Measurements from ENCODE around the gene EDC3.
"Not testable (repeated sequence)": the region's sequence is repeated elsewhere in the genome, so short reads cannot be mapped to it uniquely, and the experiment has no call there.

EDC3 gene

DNA sequence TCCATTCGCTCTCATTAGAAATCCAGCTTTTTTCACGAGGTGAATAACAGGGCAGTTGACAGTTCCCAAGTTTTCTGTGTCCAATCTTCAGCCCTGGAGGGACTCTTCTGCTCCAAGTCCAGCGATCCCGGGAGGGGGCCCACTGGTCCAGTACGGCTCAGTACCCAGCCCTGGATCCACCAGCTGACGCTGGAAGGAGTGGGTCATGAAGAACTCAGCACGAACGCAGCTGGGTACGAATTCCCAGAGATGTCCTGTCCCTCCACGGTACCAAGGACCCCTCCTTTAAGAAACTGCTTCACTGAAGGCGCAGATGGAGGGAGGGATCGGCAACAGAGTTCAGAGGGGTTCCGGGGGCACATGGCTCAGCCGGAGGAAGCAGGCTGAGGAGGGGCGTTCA, 96.7 kb downstream of the EDC3 start:
- H3K4me3 ChIP-seq (ENCODE audit: low read length) = no peak overlapping the region
- H3K27ac ChIP-seq (ENCODE audit: low read length) = no peak overlapping the region
- no peaks in the 10 kb centered on the region for H3K27me3 ChIP-seq (ENCODE audit: low read depth, low read length)
- H3K9me3 ChIP-seq (ENCODE audit: insufficient read depth, low read length) = no peaks in the 10 kb centered on the region
- H3K36me3 ChIP-seq (replicated peaks; ENCODE audit: low read depth, low read length) = peaks cover 31% of the 10 kb centered on the region
- no peaks in the 10 kb centered on the region for H3K4me1 ChIP-seq (ENCODE audit: low read length)
- no peak overlapping the region for H3K9ac ChIP-seq (ENCODE audit: low read length)
- H3K4me2 ChIP-seq (ENCODE audit: low read length) = no peak overlapping the region
- H2AFZ ChIP-seq (ENCODE audit: low read depth, low read length) = no peak overlapping the region
- no peak for TF ChIP-seq EZH2phosphoT487 (IDR thresholded peaks at IDR 0.05; ENCODE audit: low read depth)
- TF ChIP-seq, protein P1, sequence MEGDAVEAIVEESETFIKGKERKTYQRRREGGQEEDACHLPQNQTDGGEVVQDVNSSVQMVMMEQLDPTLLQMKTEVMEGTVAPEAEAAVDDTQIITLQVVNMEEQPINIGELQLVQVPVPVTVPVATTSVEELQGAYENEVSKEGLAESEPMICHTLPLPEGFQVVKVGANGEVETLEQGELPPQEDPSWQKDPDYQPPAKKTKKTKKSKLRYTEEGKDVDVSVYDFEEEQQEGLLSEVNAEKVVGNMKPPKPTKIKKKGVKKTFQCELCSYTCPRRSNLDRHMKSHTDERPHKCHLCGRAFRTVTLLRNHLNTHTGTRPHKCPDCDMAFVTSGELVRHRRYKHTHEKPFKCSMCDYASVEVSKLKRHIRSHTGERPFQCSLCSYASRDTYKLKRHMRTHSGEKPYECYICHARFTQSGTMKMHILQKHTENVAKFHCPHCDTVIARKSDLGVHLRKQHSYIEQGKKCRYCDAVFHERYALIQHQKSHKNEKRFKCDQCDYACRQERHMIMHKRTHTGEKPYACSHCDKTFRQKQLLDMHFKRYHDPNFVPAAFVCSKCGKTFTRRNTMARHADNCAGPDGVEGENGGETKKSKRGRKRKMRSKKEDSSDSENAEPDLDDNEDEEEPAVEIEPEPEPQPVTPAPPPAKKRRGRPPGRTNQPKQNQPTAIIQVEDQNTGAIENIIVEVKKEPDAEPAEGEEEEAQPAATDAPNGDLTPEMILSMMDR (IDR thresholded peaks at IDR 0.05; ENCODE audit: low read depth, low read length) = no peak
- H3K79me2 ChIP-seq (ENCODE audit: low read length) = no peaks in the 10 kb centered on the region
- H4K20me1 ChIP-seq (ENCODE audit: insufficient read depth, low read length) = peaks cover 4% of the 10 kb centered on the region; the same call in 1 of the 2 replicates

- Histone ChIP-seq H3K9ac (ENCODE audit: low read length) (no peak overlapping the region), H3K4me3 (ENCODE audit: low read length) (no peak overlapping the region), H3K27ac (ENCODE audit: low read length) (no peak overlapping the region)
These were observed 97.5 kb downstream of the EDC3 start for GRCh38 chr15:74598126-74598842.

GRCh38 chr15:74597146-74597705, 98.6 kb downstream of the EDC3 start:
- not testable (repeated sequence) for H3K4me2 ChIP-seq (ENCODE audit: low read length); H3K27me3 ChIP-seq (ENCODE audit: low read depth, low read length); H3K4me1 ChIP-seq (ENCODE audit: low read length)

More at GRCh38 chr15:74598126-74598842, 97.5 kb downstream of the EDC3 start:
- Histone ChIP-seq H3K4me1 (ENCODE audit: low read length) (no peaks in the 10 kb centered on the region), H3K4me2 (ENCODE audit: low read length) (no peak overlapping the region), H4K20me1 (ENCODE audit: insufficient read depth, low read length) (peaks cover 4% of the 10 kb centered on the region; the same call in 1 of the 2 replicates), H2AFZ (ENCODE audit: low read depth, low read length) (no peak overlapping the region), H3K36me3 (replicated peaks; ENCODE audit: low read depth, low read length) (peaks cover 35% of the 10 kb centered on the region), H3K27me3 (ENCODE audit: low read depth, low read length) (no peaks in the 10 kb centered on the region), H3K9me3 (ENCODE audit: insufficient read depth, low read length) (no peaks in the 10 kb centered on the region), H3K79me2 (ENCODE audit: low read length) (no peaks in the 10 kb centered on the region)
- TF ChIP-seq, protein P1 (IDR thresholded peaks at IDR 0.05; ENCODE audit: low read depth, low read length) = no peak
- TF ChIP-seq EZH2phosphoT487 (IDR thresholded peaks at IDR 0.05; ENCODE audit: low read depth) = no peak

DNA sequence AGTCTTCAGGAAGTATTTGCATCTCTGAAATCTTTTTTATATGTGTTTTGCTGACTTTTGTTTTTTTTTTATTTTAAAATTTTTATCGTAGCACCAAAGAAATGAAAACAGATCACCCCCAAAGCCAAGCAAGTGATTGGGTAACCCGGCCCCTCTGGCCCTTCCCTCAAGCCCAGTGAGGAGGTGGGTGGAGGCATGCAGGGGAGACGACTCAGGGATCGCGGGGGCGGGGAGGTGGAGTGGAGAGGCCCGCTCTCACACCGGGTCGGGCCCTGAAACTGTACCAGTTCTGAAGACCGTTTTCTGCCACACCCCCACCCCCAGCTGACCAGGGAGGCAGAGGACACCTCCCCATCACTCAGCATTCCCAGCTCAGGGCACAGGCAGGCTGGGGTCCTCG, 99.1 kb downstream of the EDC3 start:
- not testable (repeated sequence) for H3K9ac ChIP-seq (ENCODE audit: low read length); H3K4me2 ChIP-seq (ENCODE audit: low read length); H3K27me3 ChIP-seq (ENCODE audit: low read depth, low read length); H3K4me1 ChIP-seq (ENCODE audit: low read length); H2AFZ ChIP-seq (ENCODE audit: low read depth, low read length); H3K27ac ChIP-seq (ENCODE audit: low read length); H3K79me2 ChIP-seq (ENCODE audit: low read length); H3K9me3 ChIP-seq (ENCODE audit: insufficient read depth, low read length); H3K4me3 ChIP-seq (ENCODE audit: low read length); H4K20me1 ChIP-seq (ENCODE audit: insufficient read depth, low read length)
- H3K36me3 ChIP-seq (replicated peaks; ENCODE audit: low read depth, low read length) = peaks cover 51% of the 10 kb centered on the region

More at GRCh38 chr15:74597146-74597705, 98.6 kb downstream of the EDC3 start:
- H3K4me3 ChIP-seq (ENCODE audit: low read length); H3K27ac ChIP-seq (ENCODE audit: low read length); H3K9me3 ChIP-seq (ENCODE audit: insufficient read depth, low read length); H4K20me1 ChIP-seq (ENCODE audit: insufficient read depth, low read length); H3K79me2 ChIP-seq (ENCODE audit: low read length); H3K9ac ChIP-seq (ENCODE audit: low read length); H2AFZ ChIP-seq (ENCODE audit: low read depth, low read length): not testable (repeated sequence)
- peaks cover 46% of the 10 kb centered on the region for H3K36me3 ChIP-seq (replicated peaks; ENCODE audit: low read depth, low read length)

DNA sequence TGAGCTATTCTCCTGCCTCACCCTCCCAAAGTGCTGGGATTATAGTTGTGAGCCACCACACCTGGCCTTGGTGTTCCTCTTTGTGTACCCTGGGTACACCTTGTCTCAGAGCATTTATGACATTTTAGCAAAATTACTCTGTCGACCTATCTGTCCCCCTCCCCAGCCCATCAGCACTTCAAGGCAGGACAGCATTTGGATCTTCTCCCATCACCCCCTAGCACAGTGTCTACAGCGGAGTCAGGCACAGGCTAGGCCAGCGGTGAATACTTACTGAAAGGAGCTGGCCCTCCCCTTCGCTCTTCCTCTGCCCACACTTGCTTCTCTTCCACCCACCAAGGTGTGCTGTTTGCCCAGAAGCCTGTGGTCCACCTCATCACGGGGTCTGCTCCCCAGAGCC, 100.6 kb downstream of the EDC3 start:
- Histone ChIP-seq H3K27ac (ENCODE audit: low read length) (no peak overlapping the region), H4K20me1 (ENCODE audit: insufficient read depth, low read length) (peaks cover 4% of the 10 kb centered on the region; the same call in 1 of the 2 replicates), H3K36me3 (replicated peaks; ENCODE audit: low read depth, low read length) (peaks cover 58% of the 10 kb centered on the region), H3K4me1 (ENCODE audit: low read length) (no peaks in the 10 kb centered on the region), H3K27me3 (ENCODE audit: low read depth, low read length) (no peaks in the 10 kb centered on the region), H2AFZ (ENCODE audit: low read depth, low read length) (no peak overlapping the region), H3K4me2 (ENCODE audit: low read length) (no peak overlapping the region), H3K4me3 (ENCODE audit: low read length) (no peak overlapping the region), H3K79me2 (ENCODE audit: low read length) (no peaks in the 10 kb centered on the region), H3K9me3 (ENCODE audit: insufficient read depth, low read length) (no peaks in the 10 kb centered on the region), H3K9ac (ENCODE audit: low read length) (no peak overlapping the region)
- TF ChIP-seq, protein P1 (IDR thresholded peaks at IDR 0.05; ENCODE audit: low read depth, low read length) = no peak
- TF ChIP-seq EZH2phosphoT487 (IDR thresholded peaks at IDR 0.05; ENCODE audit: low read depth) = no peak

All from OCI-LY3 (cell line).